ENCODE results near the gene PRODH. TPM values are rescaled to one million over a fixed set of nuclear protein-coding genes. Genes with fewer than 3 reads are reported as not detected.
"Not testable (repeated sequence)": the region's sequence is repeated elsewhere in the genome, so short reads cannot be mapped to it uniquely, and the experiment has no call there.

PRODH gene
- polyA plus RNA-seq, 3 donors = not detected

DNA sequence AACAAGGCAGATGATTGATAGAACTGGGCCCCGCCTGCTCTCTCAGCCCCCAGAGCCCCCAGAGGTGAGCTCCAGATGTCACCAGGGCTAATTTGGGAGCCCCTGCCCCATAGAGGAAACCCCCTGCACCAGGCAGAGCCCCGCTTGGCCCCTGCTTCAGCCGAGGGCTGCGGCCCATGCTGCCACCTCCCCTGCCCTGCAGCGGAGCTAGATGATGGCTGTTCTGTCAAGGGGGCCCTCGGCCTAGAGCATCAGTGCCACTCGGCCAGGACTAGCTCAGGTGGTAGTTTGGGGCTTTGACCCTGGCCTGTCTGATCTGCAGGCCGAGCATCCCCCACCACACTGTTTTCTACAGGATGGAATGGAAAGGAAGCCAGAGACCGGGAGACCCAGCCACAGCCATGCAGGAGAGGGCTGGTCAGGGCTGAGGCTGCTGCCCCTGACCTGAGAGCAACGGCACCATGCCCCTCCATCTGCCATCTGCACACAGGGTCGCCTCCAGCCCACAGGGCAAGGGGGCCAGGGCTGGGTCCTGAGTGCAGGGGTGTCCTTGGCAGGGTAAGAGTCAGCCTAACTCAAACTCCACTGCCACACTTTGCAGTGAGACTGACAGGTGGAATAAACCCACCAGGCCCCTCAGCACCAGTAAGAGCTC lies 24.2 kb upstream of the PRODH start:
- H3K4me1 Mint-ChIP-seq; H3K9ac ChIP-seq (ENCODE audit: insufficient read depth, low read length, poor library complexity, severe bottlenecking); H3K4me2 ChIP-seq (replicated peaks; ENCODE audit: extremely low read depth, low read length, poor library complexity, severe bottlenecking); H4K20me1 ChIP-seq (ENCODE audit: insufficient read depth, low read length); H3K4me1 ChIP-seq (ENCODE audit: control insufficient read depth in 1 of 2, insufficient read depth in 2 of 2, low read length in 2 of 2); DNase-seq; H3K36me3 ChIP-seq (replicated peaks in 1 of 2; ENCODE audit: control insufficient read depth in 1 of 2, insufficient read depth in 2 of 2, low read length in 2 of 2); H3K4me3 Mint-ChIP-seq; H3K9me3 ChIP-seq (replicated peaks in 1 of 2; ENCODE audit: control insufficient read depth in 1 of 2, insufficient read depth in 1 of 2, low read length in 2 of 2); H2AFZ ChIP-seq (ENCODE audit: insufficient read depth, low read depth, low read length, poor library complexity, severe bottlenecking); H3K36me3 Mint-ChIP-seq; H3K4me3 ChIP-seq (replicated peaks in 1 of 3; ENCODE audit: low read depth in 2 of 3, low read length in 3 of 3); H3K9me3 Mint-ChIP-seq; H3K27me3 Mint-ChIP-seq (ENCODE audit: low read depth in 3 of 3); H3K27ac Mint-ChIP-seq; H3K79me2 ChIP-seq (ENCODE audit: insufficient read depth, low read length); H3K27ac ChIP-seq (ENCODE audit: low read depth in 1 of 2, low read length in 2 of 2); H3K27me3 ChIP-seq (ENCODE audit: control insufficient read depth in 2 of 2, insufficient read depth in 2 of 2, low read length in 2 of 2): not testable (repeated sequence)
- 90% methylated on average over 2 of the region's 11 CpGs for WGBS (ENCODE audit: insufficient coverage)
- intact Hi-C loops (cut with micrococcal nuclease) = loop anchor here in 1 of 2 donors (10.0 kb wide), 1 partner anchor 1315 kb away; no protein-coding TSS in a partner anchor

DNA sequence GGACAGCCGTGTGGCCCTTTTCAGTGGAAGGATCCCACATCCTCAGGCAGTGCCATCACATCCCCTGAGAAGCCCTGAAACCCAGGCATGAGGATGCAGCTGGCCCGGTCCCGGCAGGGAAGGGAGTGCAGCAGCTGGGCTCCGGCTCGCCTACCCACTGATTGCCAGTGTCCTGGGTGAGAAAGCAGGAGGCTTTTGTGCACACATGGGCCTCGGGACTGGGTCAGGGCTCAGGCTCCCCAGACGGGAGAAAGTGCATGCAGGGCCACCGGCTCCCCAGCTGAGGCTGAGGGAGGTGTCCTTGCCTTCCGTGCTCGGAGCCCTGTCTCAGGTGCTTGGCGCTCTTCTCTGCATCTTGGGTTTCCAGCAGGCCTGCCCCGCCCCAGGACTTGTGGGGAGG lies 23.6 kb upstream of the PRODH start:
- H3K9me3 ChIP-seq (replicated peaks in 1 of 2; ENCODE audit: control insufficient read depth in 1 of 2, insufficient read depth in 1 of 2, low read length in 2 of 2); H3K27me3 ChIP-seq (ENCODE audit: control insufficient read depth in 2 of 2, insufficient read depth in 2 of 2, low read length in 2 of 2); H3K36me3 Mint-ChIP-seq; H3K9ac ChIP-seq (ENCODE audit: insufficient read depth, low read length, poor library complexity, severe bottlenecking); H2AFZ ChIP-seq (ENCODE audit: insufficient read depth, low read depth, low read length, poor library complexity, severe bottlenecking); H3K9me3 Mint-ChIP-seq; H3K27ac Mint-ChIP-seq; H3K4me3 Mint-ChIP-seq; H3K4me1 ChIP-seq (ENCODE audit: control insufficient read depth in 1 of 2, insufficient read depth in 2 of 2, low read length in 2 of 2); H3K36me3 ChIP-seq (replicated peaks in 1 of 2; ENCODE audit: control insufficient read depth in 1 of 2, insufficient read depth in 2 of 2, low read length in 2 of 2); DNase-seq; H3K27me3 Mint-ChIP-seq (ENCODE audit: low read depth in 3 of 3); H4K20me1 ChIP-seq (ENCODE audit: insufficient read depth, low read length); H3K4me3 ChIP-seq (replicated peaks in 1 of 3; ENCODE audit: low read depth in 2 of 3, low read length in 3 of 3); H3K27ac ChIP-seq (ENCODE audit: low read depth in 1 of 2, low read length in 2 of 2); H3K4me2 ChIP-seq (replicated peaks; ENCODE audit: extremely low read depth, low read length, poor library complexity, severe bottlenecking); H3K79me2 ChIP-seq (ENCODE audit: insufficient read depth, low read length); H3K4me1 Mint-ChIP-seq: not testable (repeated sequence)
- intact Hi-C loops (cut with micrococcal nuclease) = loop anchor here in 1 of 2 donors (5.0 to 10.0 kb wide), 2 partner anchors 758 to 1315 kb away; no protein-coding TSS in a partner anchor
- 100% methylated on average over 3 of the region's 12 CpGs for WGBS (ENCODE audit: insufficient coverage)

DNA sequence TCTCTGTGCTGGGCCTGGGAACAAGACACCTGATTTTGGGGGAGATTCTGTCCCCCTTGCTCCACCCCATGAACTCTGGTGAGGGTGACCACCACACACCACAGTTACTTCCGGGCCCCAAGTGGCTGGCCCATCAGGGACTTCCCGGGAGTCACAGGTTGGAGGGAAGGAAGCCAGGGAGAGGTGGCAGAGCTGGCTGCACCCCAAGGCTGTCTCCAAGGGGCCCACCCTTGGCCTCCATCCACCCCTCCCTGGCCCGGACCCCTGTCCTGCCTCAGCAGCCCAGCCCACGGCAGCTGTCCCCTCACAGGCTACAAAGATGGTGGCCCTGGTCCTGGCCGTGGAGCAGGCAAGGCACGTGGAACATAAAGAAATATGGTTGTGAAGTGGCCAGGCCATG lies 23.2 kb upstream of the PRODH start:
- not testable (repeated sequence) for H3K9ac ChIP-seq (ENCODE audit: insufficient read depth, low read length, poor library complexity, severe bottlenecking); H3K9me3 Mint-ChIP-seq; H3K9me3 ChIP-seq (replicated peaks in 1 of 2; ENCODE audit: control insufficient read depth in 1 of 2, insufficient read depth in 1 of 2, low read length in 2 of 2); H3K27ac Mint-ChIP-seq; H3K4me1 Mint-ChIP-seq; H3K4me2 ChIP-seq (replicated peaks; ENCODE audit: extremely low read depth, low read length, poor library complexity, severe bottlenecking); H3K27me3 ChIP-seq (ENCODE audit: control insufficient read depth in 2 of 2, insufficient read depth in 2 of 2, low read length in 2 of 2); H4K20me1 ChIP-seq (ENCODE audit: insufficient read depth, low read length); H3K4me3 ChIP-seq (replicated peaks in 1 of 3; ENCODE audit: low read depth in 2 of 3, low read length in 3 of 3); H3K36me3 Mint-ChIP-seq; H3K4me1 ChIP-seq (ENCODE audit: control insufficient read depth in 1 of 2, insufficient read depth in 2 of 2, low read length in 2 of 2); H2AFZ ChIP-seq (ENCODE audit: insufficient read depth, low read depth, low read length, poor library complexity, severe bottlenecking); H3K27me3 Mint-ChIP-seq (ENCODE audit: low read depth in 3 of 3); H3K36me3 ChIP-seq (replicated peaks in 1 of 2; ENCODE audit: control insufficient read depth in 1 of 2, insufficient read depth in 2 of 2, low read length in 2 of 2); H3K79me2 ChIP-seq (ENCODE audit: insufficient read depth, low read length); DNase-seq; H3K4me3 Mint-ChIP-seq; H3K27ac ChIP-seq (ENCODE audit: low read depth in 1 of 2, low read length in 2 of 2)
- intact Hi-C loops (cut with micrococcal nuclease) = loop anchor here in 1 of 2 donors (5.0 kb wide), 1 partner anchor 758 kb away; no protein-coding TSS in a partner anchor
- no CpG with 5 or more reads among the region's 6 CpGs for WGBS (ENCODE audit: insufficient coverage)

DNA sequence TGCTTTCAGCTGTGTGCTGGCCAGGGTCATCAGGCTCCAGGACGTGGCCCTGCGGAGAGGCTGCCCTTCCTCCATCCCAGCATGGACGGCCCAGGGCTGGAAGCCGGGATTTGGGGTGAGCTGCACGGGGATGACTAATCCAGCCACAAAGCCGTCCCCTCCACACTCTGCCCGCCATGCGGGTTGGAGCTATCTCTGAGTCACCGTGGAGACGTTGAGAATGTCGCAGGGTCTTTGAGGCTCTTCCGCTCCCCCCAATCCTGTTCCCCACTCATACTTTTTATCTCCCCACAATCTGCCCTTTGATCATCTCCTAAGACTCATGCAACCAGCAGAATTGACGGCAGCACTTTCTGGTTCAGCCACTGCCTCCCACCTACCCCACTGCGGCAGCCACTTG lies 22.6 kb upstream of the PRODH start:
- H3K27ac Mint-ChIP-seq; H3K9me3 ChIP-seq (replicated peaks in 1 of 2; ENCODE audit: control insufficient read depth in 1 of 2, insufficient read depth in 1 of 2, low read length in 2 of 2): not testable (repeated sequence)

More for the DNA sequence above, 22.6 kb upstream of the PRODH start:
- H4K20me1 ChIP-seq (ENCODE audit: insufficient read depth, low read length); H2AFZ ChIP-seq (ENCODE audit: insufficient read depth, low read depth, low read length, poor library complexity, severe bottlenecking); H3K9ac ChIP-seq (ENCODE audit: insufficient read depth, low read length, poor library complexity, severe bottlenecking); H3K4me1 Mint-ChIP-seq; H3K79me2 ChIP-seq (ENCODE audit: insufficient read depth, low read length); H3K36me3 ChIP-seq (replicated peaks in 1 of 2; ENCODE audit: control insufficient read depth in 1 of 2, insufficient read depth in 2 of 2, low read length in 2 of 2); H3K27ac ChIP-seq (ENCODE audit: low read depth in 1 of 2, low read length in 2 of 2); H3K4me1 ChIP-seq (ENCODE audit: control insufficient read depth in 1 of 2, insufficient read depth in 2 of 2, low read length in 2 of 2); H3K4me3 ChIP-seq (replicated peaks in 1 of 3; ENCODE audit: low read depth in 2 of 3, low read length in 3 of 3); H3K27me3 Mint-ChIP-seq (ENCODE audit: low read depth in 3 of 3); H3K4me2 ChIP-seq (replicated peaks; ENCODE audit: extremely low read depth, low read length, poor library complexity, severe bottlenecking); H3K36me3 Mint-ChIP-seq; H3K4me3 Mint-ChIP-seq; H3K27me3 ChIP-seq (ENCODE audit: control insufficient read depth in 2 of 2, insufficient read depth in 2 of 2, low read length in 2 of 2); DNase-seq; H3K9me3 Mint-ChIP-seq: not testable (repeated sequence)
- 85% methylated on average over 14 of the region's 14 CpGs for WGBS (ENCODE audit: insufficient coverage)
- intact Hi-C loops (cut with micrococcal nuclease) = loop anchor here in 1 of 2 donors (5.0 kb wide), 1 partner anchor 759 kb away; no protein-coding TSS in a partner anchor

Data from CD14-positive monocyte (primary cell).